ENCODE measurements around the gene TSC2. TPM values are rescaled to one million over a fixed set of nuclear protein-coding genes. Genes with fewer than 3 reads are reported as not detected.

Gene TSC2
- total and polyA plus RNA-seq, 3 experiments from 2014 or later: 46.4 to 86.3 (median 79.3) TPM

GRCh38 chr16:2079991-2080390 lies 32.2 kb downstream of the TSC2 start:
- no peak for DNase-seq
- no peaks in the 10 kb centered on the region for H3K36me3 ChIP-seq (ENCODE audit: insufficient read depth, low read length)
- no peak overlapping the region for H3K27ac ChIP-seq (ENCODE audit: low read depth, low read length)
- CTCF ChIA-PET: no interaction called here
- H3K9me3 ChIP-seq (ENCODE audit: low read length): no peaks in the 10 kb centered on the region
- peaks cover 0 to 1% of the 10 kb centered on the region in 2 donors for H3K27me3 Mint-ChIP-seq
- peaks cover 0 to 59% (median 0%) of the 10 kb centered on the region in 3 donors for H3K36me3 Mint-ChIP-seq
- H3K27ac Mint-ChIP-seq: no peak overlapping the region
- H3K4me1 ChIP-seq (ENCODE audit: insufficient read depth, low read length): no peaks in the 10 kb centered on the region
- POLR2A ChIA-PET: no interaction called here
- no peaks in the 10 kb centered on the region for H3K27me3 ChIP-seq (ENCODE audit: insufficient read depth, low read length, poor library complexity, severe bottlenecking)
- no peak overlapping the region for H3K4me3 Mint-ChIP-seq
- H3K4me3 ChIP-seq (ENCODE audit: low read length): no peak overlapping the region
- H3K9me3 Mint-ChIP-seq: no peaks in the 10 kb centered on the region
- H3K4me1 Mint-ChIP-seq: peaks cover 0 to 3% (median 0%) of the 10 kb centered on the region in 3 donors

GRCh38 chr16:2081201-2082084 lies 33.7 kb downstream of the TSC2 start:
- Histone ChIP-seq H3K9me3 (ENCODE audit: low read length) (no peaks in the 10 kb centered on the region), H3K36me3 (ENCODE audit: insufficient read depth, low read length) (no peaks in the 10 kb centered on the region), H3K27me3 (ENCODE audit: insufficient read depth, low read length, poor library complexity, severe bottlenecking) (no peaks in the 10 kb centered on the region), H3K4me3 (ENCODE audit: low read length) (no peak overlapping the region), H3K27ac (ENCODE audit: low read depth, low read length) (no peak overlapping the region), H3K4me1 (ENCODE audit: insufficient read depth, low read length) (no peaks in the 10 kb centered on the region)
- Mint-ChIP-seq H3K36me3 (peaks cover 0 to 58% (median 0%) of the 10 kb centered on the region in 3 donors), H3K27me3 (peaks cover 0 to 1% of the 10 kb centered on the region in 2 donors), H3K4me3 (no peak overlapping the region), H3K9me3 (no peaks in the 10 kb centered on the region), H3K4me1 (peaks cover 0 to 3% (median 0%) of the 10 kb centered on the region in 3 donors), H3K27ac (peak overlapping the region in 1 of 8 donors; percentile 60)
- CTCF ChIA-PET: no interaction called here
- POLR2A ChIA-PET: no interaction called here
- DNase-seq: no peak

- H3K27ac ChIP-seq (ENCODE audit: low read depth, low read length): no peak overlapping the region
- Mint-ChIP-seq H3K4me3 (no peak overlapping the region), H3K27ac (peak overlapping the region in 1 of 8 donors; percentile 42), H3K9me3 (no peaks in the 10 kb centered on the region), H3K27me3 (no peaks in the 10 kb centered on the region), H3K36me3 (peaks cover 0 to 61% (median 0%) of the 10 kb centered on the region in 3 donors), H3K4me1 (peaks cover 0 to 3% (median 0%) of the 10 kb centered on the region in 3 donors)
- no peak for DNase-seq
- ChIA-PET POLR2A (no interaction called here), CTCF (interaction anchor here (0.8 kb wide), 1 partner anchor 16 kb away, joined by 3 read pairs; no protein-coding TSS in a partner anchor)
- H3K9me3 ChIP-seq (ENCODE audit: low read length): no peaks in the 10 kb centered on the region
- no peaks in the 10 kb centered on the region for H3K36me3 ChIP-seq (ENCODE audit: insufficient read depth, low read length)
- H3K4me1 ChIP-seq (ENCODE audit: insufficient read depth, low read length): no peaks in the 10 kb centered on the region
- H3K4me3 ChIP-seq (ENCODE audit: low read length): no peak overlapping the region
- no peaks in the 10 kb centered on the region for H3K27me3 ChIP-seq (ENCODE audit: insufficient read depth, low read length, poor library complexity, severe bottlenecking)
Observed at GRCh38 chr16:2082171-2082982, 34.6 kb downstream of the TSC2 start.

GRCh38 chr16:2082983-2083364 lies 35.2 kb downstream of the TSC2 start:
- CTCF ChIA-PET: interaction anchor here (0.8 kb wide), 1 partner anchor 17 kb away, joined by 3 read pairs; no protein-coding TSS in a partner anchor
- Mint-ChIP-seq H3K27me3 (no peaks in the 10 kb centered on the region), H3K36me3 (peaks cover 0 to 64% (median 0%) of the 10 kb centered on the region in 3 donors), H3K27ac (no peak overlapping the region), H3K4me3 (no peak overlapping the region), H3K4me1 (peaks cover 0 to 3% (median 0%) of the 10 kb centered on the region in 3 donors), H3K9me3 (no peaks in the 10 kb centered on the region)
- Histone ChIP-seq H3K9me3 (ENCODE audit: low read length) (no peaks in the 10 kb centered on the region), H3K27me3 (ENCODE audit: insufficient read depth, low read length, poor library complexity, severe bottlenecking) (no peaks in the 10 kb centered on the region), H3K4me1 (ENCODE audit: insufficient read depth, low read length) (no peaks in the 10 kb centered on the region), H3K27ac (ENCODE audit: low read depth, low read length) (no peak overlapping the region), H3K36me3 (ENCODE audit: insufficient read depth, low read length) (no peaks in the 10 kb centered on the region), H3K4me3 (ENCODE audit: low read length) (no peak overlapping the region)
- no peak for DNase-seq
- POLR2A ChIA-PET: no interaction called here

- Histone ChIP-seq H3K4me3 (ENCODE audit: low read length) (no peak overlapping the region), H3K27ac (ENCODE audit: low read depth, low read length) (no peak overlapping the region), H3K9me3 (ENCODE audit: low read length) (no peaks in the 10 kb centered on the region), H3K27me3 (ENCODE audit: insufficient read depth, low read length, poor library complexity, severe bottlenecking) (no peaks in the 10 kb centered on the region), H3K4me1 (ENCODE audit: insufficient read depth, low read length) (no peaks in the 10 kb centered on the region), H3K36me3 (ENCODE audit: insufficient read depth, low read length) (no peaks in the 10 kb centered on the region)
- Mint-ChIP-seq H3K27me3 (no peaks in the 10 kb centered on the region), H3K9me3 (no peaks in the 10 kb centered on the region), H3K4me1 (peaks cover 0 to 3% (median 0%) of the 10 kb centered on the region in 3 donors), H3K36me3 (peaks cover 0 to 67% (median 0%) of the 10 kb centered on the region in 3 donors), H3K27ac (no peak overlapping the region), H3K4me3 (no peak overlapping the region)
- POLR2A ChIA-PET: no interaction called here
- DNase-seq: no peak
- CTCF ChIA-PET: interaction anchor here (0.8 kb wide), 1 partner anchor 17 kb away, joined by 3 read pairs; no protein-coding TSS in a partner anchor
Observed at GRCh38 chr16:2083409-2083808, 35.6 kb downstream of the TSC2 start.

GRCh38 chr16:2083876-2084780 lies 36.3 kb downstream of the TSC2 start:
- Mint-ChIP-seq H3K4me3 (no peak overlapping the region), H3K9me3 (no peaks in the 10 kb centered on the region), H3K27me3 (no peaks in the 10 kb centered on the region), H3K27ac (peak overlapping the region in 1 of 8 donors; percentile 38), H3K4me1 (peaks cover 0 to 3% (median 0%) of the 10 kb centered on the region in 3 donors), H3K36me3 (peaks cover 0 to 67% (median 1%) of the 10 kb centered on the region in 3 donors)
- Histone ChIP-seq H3K36me3 (ENCODE audit: insufficient read depth, low read length) (no peaks in the 10 kb centered on the region), H3K27ac (ENCODE audit: low read depth, low read length) (no peak overlapping the region), H3K9me3 (ENCODE audit: low read length) (no peaks in the 10 kb centered on the region), H3K27me3 (ENCODE audit: insufficient read depth, low read length, poor library complexity, severe bottlenecking) (no peaks in the 10 kb centered on the region), H3K4me3 (ENCODE audit: low read length) (no peak overlapping the region), H3K4me1 (ENCODE audit: insufficient read depth, low read length) (no peaks in the 10 kb centered on the region)
- no peak for DNase-seq
- CTCF ChIA-PET: no interaction called here
- POLR2A ChIA-PET: no interaction called here

- no peaks in the 10 kb centered on the region for H3K4me1 ChIP-seq (ENCODE audit: insufficient read depth, low read length)
- H3K27me3 ChIP-seq (ENCODE audit: insufficient read depth, low read length, poor library complexity, severe bottlenecking): no peaks in the 10 kb centered on the region
- Mint-ChIP-seq H3K4me1 (peaks cover 0 to 3% (median 0%) of the 10 kb centered on the region in 3 donors), H3K36me3 (peaks cover 0 to 68% (median 2%) of the 10 kb centered on the region in 3 donors), H3K27ac (no peak overlapping the region), H3K27me3 (no peaks in the 10 kb centered on the region), H3K4me3 (no peak overlapping the region), H3K9me3 (no peaks in the 10 kb centered on the region)
- DNase-seq: no peak
- no peaks in the 10 kb centered on the region for H3K36me3 ChIP-seq (ENCODE audit: insufficient read depth, low read length)
- ChIA-PET POLR2A (no interaction called here), CTCF (no interaction called here)
- H3K9me3 ChIP-seq (ENCODE audit: low read length): no peaks in the 10 kb centered on the region
- H3K27ac ChIP-seq (ENCODE audit: low read depth, low read length): no peak overlapping the region
- no peak overlapping the region for H3K4me3 ChIP-seq (ENCODE audit: low read length)
Observed at GRCh38 chr16:2084895-2085625, 37.3 kb downstream of the TSC2 start.

Data from CD8-positive, alpha-beta memory T cell (primary cell).